Measurements from ENCODE around the gene ARGFX. TPM values are rescaled to one million over a fixed set of nuclear protein-coding genes. Genes with fewer than 3 reads are reported as not detected.

Gene ARGFX
- total RNA-seq, 4 donors from 2014 or later: not detected

DNA sequence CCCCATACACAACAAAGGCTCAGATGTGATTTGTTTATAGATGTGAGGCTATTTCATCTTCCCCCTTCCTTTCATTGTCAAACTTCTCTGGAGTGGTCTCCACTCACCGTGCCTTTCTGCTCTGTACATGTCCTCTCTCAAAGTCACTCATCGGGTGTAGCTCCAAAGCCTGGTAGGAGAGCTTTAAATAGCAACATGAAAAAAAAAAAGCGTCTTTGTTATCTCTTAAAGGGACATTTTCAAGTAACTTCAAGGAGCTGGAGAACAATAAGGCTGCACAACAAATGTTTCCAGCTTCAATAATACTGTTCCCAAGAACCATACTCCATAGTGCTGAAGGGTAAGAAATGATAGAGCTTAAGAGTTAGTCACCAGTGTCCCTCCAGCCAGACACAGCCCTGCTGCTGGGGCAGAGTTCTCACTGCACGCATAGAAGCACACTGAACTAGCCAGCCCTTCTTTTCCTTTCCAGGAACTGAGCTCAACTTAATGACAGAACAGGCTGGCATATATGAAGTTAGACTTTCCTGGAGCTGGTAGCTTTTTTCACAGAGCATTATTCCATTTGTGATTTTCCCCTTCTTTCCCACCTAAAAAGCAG, 33.6 kb downstream of the ARGFX start:
- no peak overlapping the region for H3K27ac ChIP-seq
- H3K27me3 ChIP-seq: no peaks in the 10 kb centered on the region
- TF ChIP-seq EP300 (IDR thresholded peaks at IDR 0.05): no peak
- no peak for TF ChIP-seq POLR2A (IDR thresholded peaks at IDR 0.05)
- TF ChIP-seq, protein P1, sequence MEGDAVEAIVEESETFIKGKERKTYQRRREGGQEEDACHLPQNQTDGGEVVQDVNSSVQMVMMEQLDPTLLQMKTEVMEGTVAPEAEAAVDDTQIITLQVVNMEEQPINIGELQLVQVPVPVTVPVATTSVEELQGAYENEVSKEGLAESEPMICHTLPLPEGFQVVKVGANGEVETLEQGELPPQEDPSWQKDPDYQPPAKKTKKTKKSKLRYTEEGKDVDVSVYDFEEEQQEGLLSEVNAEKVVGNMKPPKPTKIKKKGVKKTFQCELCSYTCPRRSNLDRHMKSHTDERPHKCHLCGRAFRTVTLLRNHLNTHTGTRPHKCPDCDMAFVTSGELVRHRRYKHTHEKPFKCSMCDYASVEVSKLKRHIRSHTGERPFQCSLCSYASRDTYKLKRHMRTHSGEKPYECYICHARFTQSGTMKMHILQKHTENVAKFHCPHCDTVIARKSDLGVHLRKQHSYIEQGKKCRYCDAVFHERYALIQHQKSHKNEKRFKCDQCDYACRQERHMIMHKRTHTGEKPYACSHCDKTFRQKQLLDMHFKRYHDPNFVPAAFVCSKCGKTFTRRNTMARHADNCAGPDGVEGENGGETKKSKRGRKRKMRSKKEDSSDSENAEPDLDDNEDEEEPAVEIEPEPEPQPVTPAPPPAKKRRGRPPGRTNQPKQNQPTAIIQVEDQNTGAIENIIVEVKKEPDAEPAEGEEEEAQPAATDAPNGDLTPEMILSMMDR (IDR thresholded peaks at IDR 0.05): no peak
- DNase-seq (ENCODE audit: low spot score in 2 of 2): no peak
- H3K4me1 ChIP-seq: no peaks in the 10 kb centered on the region
- H3K9me3 ChIP-seq: no peaks in the 10 kb centered on the region
- WGBS, 2 donors: 32 to 41% methylated on average over 4 of the region's 4 CpGs
- H3K4me3 ChIP-seq: no peak overlapping the region
- H3K36me3 ChIP-seq: no peaks in the 10 kb centered on the region

DNA sequence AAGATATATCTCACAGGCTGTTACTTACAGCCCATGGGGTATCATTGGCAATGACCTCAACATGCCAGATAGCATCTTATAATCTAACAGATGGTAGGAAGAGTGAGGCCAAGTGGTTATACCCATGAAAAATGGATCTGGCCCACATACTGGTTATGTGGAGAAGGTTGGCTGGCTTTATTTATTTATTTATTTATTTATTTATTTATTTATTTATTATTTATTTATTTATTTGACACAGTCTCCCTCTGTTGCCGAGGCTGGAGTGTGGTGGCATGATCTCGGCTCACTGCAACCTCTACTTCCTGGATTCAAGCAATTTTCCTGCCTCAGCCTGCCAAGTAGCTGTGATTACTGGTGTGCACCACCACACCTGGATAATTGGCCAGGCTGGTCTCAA, 37.0 kb downstream of the ARGFX start:
- TF ChIP-seq EP300 (IDR thresholded peaks at IDR 0.05): no peak
- no peak for TF ChIP-seq POLR2A (IDR thresholded peaks at IDR 0.05)
- TF ChIP-seq, protein P1 (IDR thresholded peaks at IDR 0.05): no peak
- Histone ChIP-seq H3K4me1 (no peaks in the 10 kb centered on the region), H3K27me3 (no peaks in the 10 kb centered on the region), H3K4me3 (no peak overlapping the region), H3K36me3 (no peaks in the 10 kb centered on the region), H3K27ac (no peak overlapping the region), H3K9me3 (no peaks in the 10 kb centered on the region)
- DNase-seq (ENCODE audit: low spot score in 2 of 2): no peak
- 89 to 95% methylated on average over 2 of the region's 2 CpGs for WGBS, 2 donors

DNA sequence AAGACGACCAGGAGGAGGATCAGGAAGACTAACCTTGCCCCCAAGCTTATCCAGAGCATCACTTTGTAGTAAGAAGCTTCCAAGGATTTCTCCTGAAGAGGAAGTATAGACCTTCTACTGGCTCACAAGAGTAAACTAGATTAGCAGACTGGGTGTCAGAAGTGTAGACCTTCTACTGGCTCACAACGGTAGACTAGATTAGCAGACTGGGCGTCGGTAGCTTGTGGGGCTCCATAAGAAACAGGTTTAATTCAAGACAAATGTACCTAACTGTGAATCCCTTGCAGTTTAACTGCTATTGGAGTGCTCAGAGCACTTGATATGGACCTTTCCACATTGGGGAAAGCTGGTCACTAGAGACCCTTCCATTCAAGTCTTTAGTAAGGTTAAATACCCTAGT, 38.4 kb downstream of the ARGFX start:
- Histone ChIP-seq H3K27ac (no peak overlapping the region), H3K4me3 (no peak overlapping the region), H3K9me3 (no peaks in the 10 kb centered on the region), H3K36me3 (no peaks in the 10 kb centered on the region), H3K27me3 (no peaks in the 10 kb centered on the region), H3K4me1 (no peaks in the 10 kb centered on the region)
- TF ChIP-seq POLR2A (IDR thresholded peaks at IDR 0.05) (no peak), EP300 (IDR thresholded peaks at IDR 0.05) (no peak)
- TF ChIP-seq, protein P1 (IDR thresholded peaks at IDR 0.05): no peak
- no peak for DNase-seq (ENCODE audit: low spot score in 2 of 2)
- WGBS, 2 donors: 80 to 86% methylated on average over 4 of the region's 4 CpGs

Other genes with a start within 250 kb of the ARGFX start
- under 1 TPM in 3 of 4 donors, not detected in 1; under 0.01 to 0.30 (median under 0.01) TPM for gene POLQ, start 22.0 kb upstream of the ARGFX start, total RNA-seq
- gene FBXO40, start 25.4 kb downstream of the ARGFX start, total RNA-seq: not detected
- gene HCLS1, start 93.0 kb downstream of the ARGFX start, total RNA-seq: 10 to 100 TPM; 64.7 to 99.3 (median 83.0) TPM
- gene GOLGB1, start 181.8 kb downstream of the ARGFX start, total RNA-seq: 10 to 100 TPM; 54.0 to 70.6 (median 60.1) TPM

All from tibial nerve (tissue), 4 donors.